AG04449 (cell line): Measurements from ENCODE around the gene CMTM3.
"Not testable (repeated sequence)": the region's sequence is repeated elsewhere in the genome, so short reads cannot be mapped to it uniquely, and the experiment has no call there.

Source experiments
- CTCF ChIA-PET: fragments of 350-600 bp; formaldehyde crosslinking; extraction: SDS; loops from one replicate; lab custom pipeline; 2021; ENCODE audit warnings: antibody characterized with exemption; lab: Yijun Ruan, JAX
- POLR2A ChIA-PET: fragments of 400-600, 350-600 bp; formaldehyde crosslinking; extraction: SDS; loops from one replicate; lab custom pipeline; 2020; ENCODE audit warnings: antibody characterized with exemption, inconsistent platforms; lab: Yijun Ruan, JAX
- DNase-seq: peaks from one replicate; pipeline ENCODE4 v3.0.0-alpha.2; 2010; ENCODE audit warnings: low read depth, low spot score
- H3K4me3 ChIP-seq: 2 replicates; pipeline ENCODE4 v1.5.1; 2011; ENCODE audit warnings: low read depth, mild to moderate bottlenecking, control low read depth, low read length
- CTCF ChIP-seq: IDR thresholded peaks from one replicate; pipeline ENCODE4 v1.5.1; 2011; ENCODE audit warnings: mild to moderate bottlenecking, moderate library complexity, low read length, control low read depth, inconsistent platforms; ENCODE audit not compliant: insufficient read depth; ENCODE audit errors: missing control alignments

The CMTM3 gene

GRCh38 chr16:66563574-66564334, 40.8 kb upstream of the CMTM3 start:
- no peak for TF ChIP-seq CTCF

GRCh38 chr16:66566051-66566901, 38.2 kb upstream of the CMTM3 start, which contains the start of gene CMTM1:
Gene CMTM1, plus strand, starts transcription at chr16:66566439. Its CDS starts 75 bp downstream, at chr16:66566514.
- no peak for TF ChIP-seq CTCF
- ChIA-PET POLR2A (interaction anchor here (1.2 kb wide), 1 partner anchor 9 kb away, joined by 3 read pairs; no protein-coding TSS in a partner anchor), CTCF (interaction anchor here (0.9 to 4.2 kb wide), 2 partner anchors 9 to 42 kb away, joined by 3 to 15 read pairs; no protein-coding TSS in a partner anchor)
- DNase-seq = no peak
- H3K4me3 ChIP-seq = no peak within 1 kb of the TSS

More at GRCh38 chr16:66563574-66564334, 40.8 kb upstream of the CMTM3 start:
- H3K4me3 ChIP-seq = no peak overlapping the region
- ChIA-PET CTCF (interaction anchor here (0.9 to 4.2 kb wide), 13 partner anchors 9 to 305 kb away, joined by 3 to 15 read pairs (median 4); partner anchors contain the start of gene CKLF), POLR2A (interaction anchor here (0.9 to 1.8 kb wide), 2 partner anchors 11 kb away, joined by 3 to 9 read pairs; partner anchors contain the start of gene CKLF)
- no peak for DNase-seq

GRCh38 chr16:66567270-66567669, 37.2 kb upstream of the CMTM3 start:
- POLR2A ChIA-PET, H3K4me3 ChIP-seq, CTCF ChIA-PET, DNase-seq: not testable (repeated sequence)

- ChIA-PET POLR2A (interaction anchor here (1.2 kb wide), 1 partner anchor 16 kb away, joined by 3 read pairs; the partner anchor contains the start of gene CKLF), CTCF (interaction anchor here (0.8 kb wide), 1 partner anchor 186 kb away, joined by 3 read pairs; no protein-coding TSS in a partner anchor)
- DNase-seq = no peak
Measured at GRCh38 chr16:66568355-66568754, 36.1 kb upstream of the CMTM3 start.

GRCh38 chr16:66569131-66569530, 35.4 kb upstream of the CMTM3 start:
- POLR2A ChIA-PET = interaction anchor here (1.2 kb wide), 1 partner anchor 17 kb away, joined by 3 read pairs; the partner anchor contains the start of gene CKLF
- no peak for TF ChIP-seq CTCF
- H3K4me3 ChIP-seq = no peak overlapping the region
- DNase-seq = peak; percentile 33
- CTCF ChIA-PET = interaction anchor here (0.8 to 3.3 kb wide), 6 partner anchors 11 to 212 kb away, joined by 3 to 21 read pairs (median 4); partner anchors contain the start of gene CMTM2

More at GRCh38 chr16:66568355-66568754, 36.1 kb upstream of the CMTM3 start:
- H3K4me3 ChIP-seq = no peak overlapping the region
- TF ChIP-seq CTCF = no peak

- peak; percentile 21 for DNase-seq
- CTCF ChIA-PET = interaction anchor here (1.0 to 3.3 kb wide), 8 partner anchors 10 to 298 kb away, joined by 3 to 21 read pairs (median 4); partner anchors contain the start of gene CMTM2
- H3K4me3 ChIP-seq = no peak overlapping the region
- TF ChIP-seq CTCF = no peak
- POLR2A ChIA-PET = interaction anchor here (0.7 to 0.9 kb wide), 2 partner anchors 10 to 54 kb away, joined by 3 to 4 read pairs; no protein-coding TSS in a partner anchor
Measured at GRCh38 chr16:66569827-66570405, 34.6 kb upstream of the CMTM3 start.
